Hepatocyte (in vitro differentiated cells): ENCODE data around the gene AOPEP.

Experiments
- CTCF ChIP-seq: fragments of 200-600 bp; sonication (generic); IDR thresholded peaks from 2 replicates; pipeline ENCODE4 v1.5.1; 2016; ENCODE audit warnings: antibody characterized with exemption, mild to moderate bottlenecking; ENCODE audit not compliant: poor library complexity
- EZH2 ChIP-seq: fragments of 200-600 bp; sonication (generic); IDR thresholded peaks from 2 replicates; pipeline ENCODE4 v1.6.1; 2016; ENCODE audit warnings: antibody characterized with exemption, mild to moderate bottlenecking, borderline replicate concordance

GRCh38 chr9:94922691-94923107 lies 196.2 kb downstream of the AOPEP start:
- TF ChIP-seq CTCF (no peak), EZH2 (no peak)
